ENCODE measurements around the gene DLEC1. TPM values are rescaled to one million over a fixed set of nuclear protein-coding genes. Genes with fewer than 3 reads are reported as not detected.
"Not testable (repeated sequence)": the region's sequence is repeated elsewhere in the genome, so short reads cannot be mapped to it uniquely, and the experiment has no call there.

DLEC1 gene
- total RNA-seq, 2 experiments from 2014 or later = 0.63 to 0.99 TPM

DNA sequence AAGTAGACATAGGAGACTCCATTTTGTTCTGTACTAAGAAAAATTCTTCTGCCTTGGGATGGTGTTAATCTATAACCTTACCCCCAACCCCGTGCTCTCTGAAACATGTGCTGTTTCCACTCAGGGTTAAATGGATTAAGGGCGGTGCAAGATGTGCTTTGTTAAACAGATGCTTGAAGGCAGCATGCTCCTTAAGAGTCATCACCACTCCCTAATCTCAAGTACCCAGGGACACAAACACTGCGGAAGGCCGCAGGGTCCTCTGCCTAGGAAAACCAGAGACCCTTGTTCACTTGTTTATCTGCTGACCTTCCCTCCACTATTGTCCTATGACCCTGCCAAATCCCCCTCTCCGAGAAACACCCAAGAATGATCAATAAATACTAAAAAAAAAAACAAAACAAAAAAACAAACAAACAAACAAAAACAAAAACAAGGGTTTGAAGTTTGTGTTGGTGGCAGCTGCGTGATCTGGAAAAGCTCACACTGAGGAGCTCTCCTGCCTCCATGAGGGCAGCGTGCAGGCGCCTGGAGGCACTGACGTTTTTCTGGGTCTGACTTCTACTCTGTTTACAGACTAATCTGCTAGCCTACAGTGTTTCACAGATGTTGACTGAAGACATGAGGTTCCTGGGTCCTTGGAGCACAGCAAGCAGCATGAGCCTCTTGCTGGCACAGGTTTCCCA lies 14.9 kb downstream of the DLEC1 start:
- CTCF ChIA-PET, POLR2A ChIA-PET: not testable (repeated sequence)

DNA sequence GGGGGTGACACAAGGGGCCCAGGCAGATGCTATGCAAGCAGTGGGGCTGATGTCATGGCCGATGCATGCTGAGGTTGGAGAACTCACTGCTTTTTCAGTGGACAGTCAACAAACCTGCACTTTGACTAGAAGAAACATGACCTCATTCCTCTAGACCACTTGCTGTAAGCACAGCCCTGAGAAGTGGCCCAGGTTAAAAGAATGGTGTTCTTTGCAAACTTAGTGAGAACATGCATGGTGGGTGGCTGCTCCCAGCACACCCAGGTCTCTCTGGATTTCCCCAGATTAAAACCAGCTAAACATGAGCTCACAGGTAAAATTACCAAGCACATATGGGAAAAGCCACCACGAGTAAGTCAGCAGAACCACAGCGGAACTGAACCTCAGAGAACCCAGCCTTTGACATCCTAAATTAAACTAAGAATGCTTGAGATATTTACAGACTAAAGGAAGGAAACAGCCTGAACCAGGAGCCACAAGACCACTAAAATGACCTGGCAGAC lies 15.5 kb downstream of the DLEC1 start:
- ChIA-PET POLR2A (no interaction called here), CTCF (no interaction called here)

DNA sequence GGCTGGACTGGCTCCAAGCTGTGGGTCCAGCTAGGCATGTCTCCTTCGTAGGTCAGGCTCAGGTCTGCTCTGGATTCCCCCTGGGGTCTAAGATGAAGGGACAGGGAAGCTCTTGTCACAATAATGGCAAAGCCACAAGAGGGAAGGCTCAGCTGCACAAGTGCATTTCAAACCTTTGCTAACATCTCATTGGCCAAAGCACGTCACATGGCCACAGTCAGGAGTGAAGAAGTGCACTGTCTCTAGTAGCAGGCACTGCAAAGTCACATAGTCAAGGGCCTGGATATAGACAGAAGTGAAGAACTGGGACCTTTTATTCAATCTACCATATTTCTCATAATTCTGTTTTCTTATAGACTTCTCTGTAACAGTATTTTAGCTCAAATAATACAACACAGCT lies 20.1 kb downstream of the DLEC1 start:
- POLR2A ChIA-PET = no interaction called here
- CTCF ChIA-PET = no interaction called here

DNA sequence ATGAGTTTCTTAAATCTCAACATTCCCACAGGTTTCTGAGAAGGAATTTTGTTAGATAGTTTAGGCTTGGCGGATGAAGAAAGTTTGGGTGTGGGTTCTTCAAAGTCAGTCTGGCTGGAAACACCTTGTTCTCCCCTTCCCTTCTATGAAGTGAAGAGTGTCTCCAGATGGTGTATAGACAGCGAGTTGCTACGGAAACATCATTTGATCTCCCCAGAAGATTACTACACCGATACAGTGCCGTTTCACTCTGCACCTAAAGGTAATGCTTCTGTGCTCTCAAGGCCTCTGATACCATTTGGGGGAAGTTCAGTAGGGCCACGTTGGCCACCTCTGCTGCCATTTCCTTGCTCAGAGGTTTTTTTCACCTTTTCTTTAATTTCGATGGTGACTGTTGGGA lies 20.6 kb downstream of the DLEC1 start:
- ChIA-PET POLR2A (no interaction called here), CTCF (no interaction called here)

DNA sequence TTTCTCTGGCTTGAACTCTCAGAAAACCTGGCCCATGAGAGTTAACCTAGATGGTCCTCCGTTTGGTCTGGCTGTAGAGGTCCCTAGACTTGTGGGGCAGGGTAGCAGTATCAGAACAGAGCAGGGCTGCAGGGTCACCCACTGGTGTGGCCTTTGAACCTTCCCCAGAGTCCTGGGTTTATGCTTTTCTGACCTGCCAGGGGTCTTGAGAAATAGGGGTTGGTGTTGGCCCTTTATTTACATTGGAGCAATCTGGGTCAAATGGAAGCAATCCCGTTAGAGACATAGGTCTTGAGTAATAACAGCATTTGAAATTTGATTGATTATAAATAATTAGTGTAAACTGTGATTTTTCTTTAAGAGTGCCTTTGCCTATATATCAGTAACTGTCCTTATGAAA lies 23.8 kb downstream of the DLEC1 start:
- CTCF ChIA-PET = no interaction called here
- POLR2A ChIA-PET = no interaction called here

DNA sequence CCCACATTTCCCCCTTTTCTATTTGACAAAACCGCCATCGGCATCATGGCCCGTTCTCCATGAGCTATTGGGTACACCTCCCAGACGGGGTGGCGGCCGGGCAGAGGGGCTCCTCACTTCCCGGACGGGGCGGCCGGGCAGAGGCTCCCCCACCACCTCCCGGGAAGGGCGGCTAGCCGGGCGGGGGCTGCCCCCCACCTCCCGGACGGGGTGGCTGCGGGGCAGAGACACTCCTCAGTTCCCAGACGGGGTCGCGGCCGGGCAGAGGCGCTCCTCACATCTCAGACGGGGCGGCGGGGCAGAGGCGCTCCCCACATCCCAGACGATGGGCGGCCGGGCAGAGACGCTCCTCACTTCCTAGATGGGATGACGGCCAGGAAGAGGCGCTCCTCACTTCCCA lies 25.4 kb downstream of the DLEC1 start:
- CTCF ChIA-PET, POLR2A ChIA-PET: not testable (repeated sequence)

DNA sequence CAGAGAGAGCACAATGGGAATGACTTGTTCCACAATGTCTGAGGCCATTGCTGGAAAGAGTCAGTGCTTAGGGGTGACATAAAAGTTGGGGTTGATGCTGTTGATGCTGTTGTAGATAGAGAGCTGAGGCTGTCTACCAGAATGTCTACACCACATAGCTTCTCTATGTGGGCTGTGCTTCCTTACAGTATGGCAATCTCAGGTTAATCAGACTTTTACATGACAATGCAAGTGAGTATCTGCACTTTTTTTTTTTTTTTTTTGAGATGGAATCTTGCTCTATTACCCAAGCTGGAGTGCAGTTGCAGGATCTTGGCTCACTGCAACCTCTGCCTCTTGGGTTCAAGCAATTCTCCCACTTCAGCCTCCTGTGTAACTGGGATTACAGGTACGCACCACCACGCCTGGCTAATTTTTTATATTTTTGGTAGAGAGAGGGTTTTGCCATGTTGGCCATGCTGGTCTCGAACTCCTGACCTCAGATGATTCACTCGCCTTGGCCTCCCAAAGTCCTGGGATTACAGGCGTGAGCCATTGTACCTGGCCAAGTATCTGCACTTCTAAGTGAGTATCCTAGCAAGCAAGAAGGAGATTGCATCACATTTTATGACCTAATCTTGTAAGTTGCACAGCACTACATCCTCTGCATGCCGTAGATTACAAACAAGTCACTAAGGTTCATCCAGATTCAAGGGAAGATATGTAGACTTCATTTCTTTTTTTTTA lies 28.7 kb downstream of the DLEC1 start:
- CTCF ChIA-PET = interaction anchor here (0.6 kb wide), 1 partner anchor 1033 kb away, joined by 3 read pairs; no protein-coding TSS in a partner anchor
- POLR2A ChIA-PET = no interaction called here

DNA sequence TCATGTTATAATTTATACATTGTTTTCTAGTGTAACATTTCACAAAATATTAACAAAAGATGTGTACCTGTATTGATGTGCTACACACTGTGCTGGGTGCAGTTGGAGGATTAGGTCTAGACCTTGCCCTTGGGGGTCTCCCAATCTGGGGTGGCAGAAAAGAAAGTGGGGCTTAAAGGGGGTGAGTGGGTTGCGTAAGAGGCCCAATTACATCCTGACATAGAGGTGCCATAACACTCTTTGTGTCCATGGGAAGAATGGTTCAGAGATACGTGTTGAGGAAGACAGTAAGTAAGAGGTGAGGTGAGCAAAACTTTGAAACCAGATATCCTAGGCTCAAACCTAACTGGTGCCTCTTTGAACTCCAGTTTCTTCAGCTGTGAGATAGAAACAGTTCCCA lies 31.0 kb downstream of the DLEC1 start:
- POLR2A ChIA-PET = no interaction called here
- CTCF ChIA-PET = no interaction called here

DNA sequence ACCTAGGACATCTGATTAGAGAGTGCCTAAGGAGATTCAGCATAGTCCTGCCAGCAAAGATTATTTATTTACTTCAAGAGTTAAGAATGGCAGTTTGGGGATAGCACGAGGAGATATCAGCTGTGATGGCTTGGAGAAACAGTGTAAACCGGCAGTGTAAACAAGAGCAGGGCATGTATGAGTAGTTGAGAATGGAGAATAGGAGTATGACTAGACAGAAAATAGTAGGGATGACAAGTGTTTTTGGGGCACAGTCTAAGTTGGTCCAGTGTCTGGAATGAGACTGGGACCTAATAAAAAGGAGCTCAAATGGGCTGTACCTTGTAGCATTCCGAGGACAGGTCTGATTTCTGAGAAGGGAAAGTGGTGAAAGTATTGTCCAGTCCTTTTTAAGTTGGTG lies 38.1 kb downstream of the DLEC1 start:
- CTCF ChIA-PET, POLR2A ChIA-PET: not testable (repeated sequence)

DNA sequence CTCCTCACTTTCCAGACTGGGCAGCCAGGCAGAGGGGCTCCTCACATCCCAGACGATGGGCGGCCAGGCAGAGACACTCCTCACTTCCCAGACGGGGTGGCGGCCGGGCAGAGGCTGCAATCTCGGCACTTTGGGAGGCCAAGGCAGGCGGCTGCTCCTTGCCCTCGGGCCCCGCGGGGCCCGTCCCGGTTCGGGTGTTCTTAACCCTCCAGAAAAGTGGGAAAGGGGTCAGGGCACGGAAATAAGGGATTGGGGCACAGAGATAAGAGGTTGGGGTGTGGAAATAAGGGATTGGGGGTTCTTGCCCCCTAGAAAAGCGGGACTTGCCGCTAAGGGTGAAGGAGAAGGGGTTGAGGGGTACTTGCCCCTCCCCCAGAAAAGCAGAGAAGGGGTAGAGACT lies 43.3 kb downstream of the DLEC1 start:
- CTCF ChIA-PET = not testable (repeated sequence)

DNA sequence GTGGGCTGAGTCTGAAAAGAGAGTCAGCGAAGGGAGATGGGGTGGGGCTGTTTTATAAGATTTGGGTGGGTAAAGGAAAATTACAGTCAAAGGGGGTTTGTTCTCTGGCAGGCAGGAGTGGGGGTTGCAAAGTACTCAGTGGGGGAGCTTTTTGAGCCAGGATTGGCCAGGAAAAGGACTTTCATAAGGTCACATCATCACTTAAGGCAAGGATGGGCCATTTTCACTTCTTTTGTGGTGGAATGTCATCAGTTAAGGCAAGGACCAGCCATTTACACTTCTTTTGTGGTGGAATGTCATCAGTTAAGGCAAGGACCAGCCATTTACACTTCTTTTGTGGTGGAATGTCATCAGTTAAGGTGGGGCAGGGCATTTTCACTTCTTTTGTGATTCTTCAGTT lies 44.2 kb downstream of the DLEC1 start:
- POLR2A ChIA-PET, CTCF ChIA-PET: not testable (repeated sequence)

More for the DNA sequence above, 43.3 kb downstream of the DLEC1 start:
- POLR2A ChIA-PET = not testable (repeated sequence)

DNA sequence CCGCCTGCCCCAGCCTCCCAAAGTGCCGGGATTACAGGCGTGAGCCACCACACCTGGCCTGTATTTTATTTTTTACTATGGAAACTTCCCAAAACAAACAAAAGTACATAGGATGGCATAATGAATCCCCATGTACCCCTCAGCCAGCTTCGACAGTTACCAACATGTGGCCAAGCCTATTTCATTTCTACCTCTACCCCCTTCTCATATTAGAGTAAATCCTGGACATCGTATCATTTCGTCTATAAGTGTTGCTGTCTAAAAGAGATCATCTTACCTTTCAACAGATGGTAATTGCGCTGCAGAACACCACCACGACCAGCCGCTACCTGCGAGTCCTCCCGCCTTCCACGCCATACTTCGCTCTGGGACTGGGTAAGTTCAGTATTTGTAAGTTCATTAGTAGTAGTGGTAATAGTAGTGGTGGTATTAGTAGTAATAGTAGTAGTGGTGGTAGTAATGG lies 44.9 kb downstream of the DLEC1 start:
- ChIA-PET CTCF (no interaction called here), POLR2A (no interaction called here)

DNA sequence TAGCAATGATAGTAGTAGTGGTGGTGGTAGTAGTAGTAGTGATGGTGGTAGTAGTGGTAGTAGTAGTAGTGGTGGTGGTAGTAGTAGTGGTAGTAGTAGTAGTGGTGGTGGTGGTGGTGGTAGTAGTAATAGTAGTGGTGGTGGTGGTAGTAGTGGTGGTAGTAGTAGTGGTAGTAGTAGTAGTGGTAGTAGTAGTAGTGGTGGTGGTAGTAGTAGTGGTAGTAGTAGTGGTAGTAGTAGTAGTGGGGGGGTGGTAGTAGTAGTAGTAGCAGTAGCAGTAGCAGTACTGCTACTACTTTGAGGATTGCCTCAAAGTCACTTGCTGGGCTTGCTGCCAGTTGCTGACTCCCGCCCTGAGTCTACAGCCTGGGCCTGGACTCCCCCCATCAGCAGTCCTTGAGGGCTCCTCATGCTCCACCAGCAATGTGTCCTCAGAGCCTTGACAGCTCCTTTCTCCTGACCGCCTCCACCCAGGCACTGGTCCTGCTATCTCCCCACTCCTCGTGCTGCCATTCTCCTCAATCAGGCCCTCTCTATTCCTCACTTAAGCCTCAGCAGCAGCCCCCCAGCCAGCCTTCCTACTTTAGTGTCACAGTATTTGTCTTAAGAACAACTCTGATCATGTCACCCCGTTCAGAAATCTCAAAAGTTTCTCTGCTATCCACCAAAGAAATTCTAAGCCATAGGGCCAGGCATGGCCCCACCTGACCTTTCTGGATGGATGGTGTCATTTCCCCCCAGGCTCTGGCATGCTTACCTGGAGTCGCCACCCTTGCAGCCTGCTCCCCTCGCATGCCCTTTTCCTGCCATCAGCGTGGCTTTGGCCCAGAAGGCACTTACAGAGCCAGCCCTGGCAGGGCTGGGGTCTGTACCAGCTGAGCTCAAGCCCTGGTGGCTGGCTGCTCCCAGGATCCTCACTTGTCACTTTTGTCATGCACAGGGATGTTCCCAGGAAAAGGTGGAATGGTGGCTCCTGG lies 45.6 kb downstream of the DLEC1 start:
- POLR2A ChIA-PET = no interaction called here
- CTCF ChIA-PET = no interaction called here

DNA sequence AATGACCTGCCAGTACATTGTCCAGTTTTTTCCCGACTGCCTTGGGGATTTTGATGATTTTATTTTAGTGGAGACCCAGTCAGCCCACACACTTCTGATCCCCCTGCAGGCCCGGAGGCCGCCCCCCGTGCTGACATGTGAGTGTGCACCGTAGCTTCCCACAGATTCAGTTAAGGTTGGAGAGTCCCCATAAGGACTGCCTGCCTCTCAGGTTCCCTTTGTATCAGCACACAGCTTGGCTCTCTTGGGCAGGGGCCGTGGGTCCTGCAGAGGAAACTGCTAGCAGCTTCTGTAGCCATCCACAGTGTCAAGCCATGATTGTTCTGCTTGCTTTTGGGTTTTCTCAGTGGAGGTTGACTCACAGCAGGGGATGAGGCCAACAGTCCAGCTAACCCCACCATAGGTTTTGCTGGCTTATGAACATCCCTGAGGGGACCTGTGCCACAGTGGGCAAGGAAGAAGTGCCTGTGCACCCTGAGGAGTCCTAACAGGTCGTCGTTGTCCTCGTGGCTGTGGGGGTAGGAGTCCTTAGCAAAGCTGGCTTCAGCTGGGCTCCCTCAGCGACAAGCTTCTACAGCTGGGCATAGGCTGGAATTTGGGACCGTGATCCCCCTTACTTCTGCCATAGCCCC lies 46.4 kb downstream of the DLEC1 start:
- ChIA-PET POLR2A (no interaction called here), CTCF (interaction anchor here (1.3 kb wide), 1 partner anchor 9 kb away, joined by 3 read pairs; no protein-coding TSS in a partner anchor)

DNA sequence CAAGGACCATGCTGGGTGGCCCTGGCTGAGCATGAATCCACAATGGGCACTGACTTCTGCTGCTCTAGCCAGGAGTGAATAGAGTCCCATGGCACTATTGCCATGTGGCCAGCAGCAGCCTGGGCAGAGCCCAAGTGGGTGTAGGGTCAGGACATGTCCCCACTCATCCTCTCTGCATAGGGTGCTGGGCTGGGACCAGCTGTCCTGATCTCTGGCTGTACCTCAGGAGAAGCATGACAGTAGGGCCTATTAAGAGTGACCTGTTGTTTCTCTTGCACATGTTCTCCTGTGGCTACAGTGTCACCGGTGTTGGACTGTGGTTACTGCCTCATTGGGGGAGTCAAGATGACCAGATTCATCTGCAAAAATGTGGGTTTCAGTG lies 46.9 kb downstream of the DLEC1 start:
- ChIA-PET CTCF (interaction anchor here (1.3 kb wide), 1 partner anchor 9 kb away, joined by 3 read pairs; no protein-coding TSS in a partner anchor), POLR2A (no interaction called here)

DNA sequence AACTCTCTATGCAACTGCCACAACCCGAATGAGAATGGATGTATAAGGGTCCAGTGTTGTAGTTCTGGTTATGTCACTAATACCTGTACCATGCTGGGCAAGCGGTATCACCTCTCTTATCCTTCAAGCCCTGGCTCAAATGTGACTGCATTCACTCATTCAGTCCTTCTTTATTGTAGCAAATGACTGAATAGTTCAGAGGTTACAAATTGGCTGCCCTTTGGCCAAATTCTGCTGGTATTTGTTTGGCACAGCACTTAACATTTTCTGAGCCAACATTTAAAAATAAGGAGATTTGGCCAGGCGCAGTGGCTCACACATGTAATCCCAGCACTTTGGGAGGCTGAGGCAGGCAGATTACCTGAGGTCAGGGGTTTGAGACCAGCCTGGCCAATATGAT lies 47.5 kb downstream of the DLEC1 start:
- POLR2A ChIA-PET = no interaction called here
- CTCF ChIA-PET = interaction anchor here (1.3 kb wide), 1 partner anchor 8 kb away, joined by 3 read pairs; no protein-coding TSS in a partner anchor

DNA sequence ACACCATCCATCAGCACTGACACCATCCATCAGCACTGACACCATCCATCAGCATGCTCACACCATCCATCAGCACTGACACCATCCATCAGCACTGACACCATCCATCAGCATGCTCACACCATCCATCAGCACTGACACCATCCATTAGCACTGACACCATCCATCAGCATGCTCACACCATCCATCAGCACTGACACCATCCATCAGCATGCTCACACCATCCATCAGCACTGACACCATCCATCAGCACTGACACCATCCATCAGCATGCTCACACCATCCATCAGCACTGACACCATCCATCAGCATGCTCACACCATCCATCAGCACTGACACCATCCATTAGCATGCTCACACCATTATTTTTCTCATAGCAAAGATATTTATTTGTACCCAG lies 48.3 kb downstream of the DLEC1 start:
- POLR2A ChIA-PET = not testable (repeated sequence)
- CTCF ChIA-PET = interaction anchor here (0.6 kb wide), 1 partner anchor 80 kb away, joined by 3 read pairs; no protein-coding TSS in a partner anchor

DNA sequence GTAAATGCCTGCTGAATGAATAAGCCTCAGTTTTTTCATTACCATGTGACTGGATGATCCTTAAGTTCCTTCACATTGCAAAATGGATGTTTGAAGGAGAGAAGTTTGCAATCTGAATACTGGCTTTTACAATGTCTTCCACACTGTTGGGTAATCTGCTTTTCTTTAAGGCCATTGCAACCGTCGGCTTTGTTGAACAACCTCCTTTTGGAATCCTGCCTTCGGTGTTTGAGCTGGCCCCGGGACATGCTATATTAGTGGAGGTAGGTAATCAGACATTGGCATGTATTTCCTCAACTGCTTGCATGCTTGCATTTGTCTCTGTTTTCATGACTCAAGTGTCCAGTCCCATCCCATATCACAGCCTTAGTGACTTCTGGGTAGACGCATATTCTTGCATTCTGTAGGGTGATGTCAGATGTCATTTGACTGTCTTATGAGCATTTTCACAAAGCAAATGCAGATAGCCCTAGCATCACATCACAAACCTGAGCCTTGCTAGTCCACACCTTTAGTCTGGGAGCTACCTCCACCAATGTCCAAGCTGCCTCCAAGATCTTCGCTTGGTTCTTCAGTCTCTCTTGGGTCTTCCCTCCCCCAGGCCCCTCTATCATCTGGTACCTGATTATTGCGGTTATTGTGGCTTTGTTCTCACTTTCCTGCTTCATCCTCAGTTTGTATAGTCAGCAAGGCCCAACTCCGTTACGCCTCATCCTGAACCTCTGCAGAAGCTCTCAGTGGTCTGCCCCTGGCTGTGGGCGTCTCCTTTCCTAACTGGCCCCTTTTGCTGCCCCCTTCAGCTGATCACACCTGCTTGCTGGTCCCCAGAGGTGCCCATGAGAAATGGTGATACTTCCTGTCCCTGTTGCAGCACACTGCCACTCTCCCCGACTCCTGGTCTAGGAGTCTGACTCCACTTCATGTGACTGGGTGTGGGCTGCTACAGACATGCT lies 49.4 kb downstream of the DLEC1 start:
- ChIA-PET POLR2A (no interaction called here), CTCF (interaction anchor here (0.6 kb wide), 1 partner anchor 81 kb away, joined by 3 read pairs; no protein-coding TSS in a partner anchor)

DNA sequence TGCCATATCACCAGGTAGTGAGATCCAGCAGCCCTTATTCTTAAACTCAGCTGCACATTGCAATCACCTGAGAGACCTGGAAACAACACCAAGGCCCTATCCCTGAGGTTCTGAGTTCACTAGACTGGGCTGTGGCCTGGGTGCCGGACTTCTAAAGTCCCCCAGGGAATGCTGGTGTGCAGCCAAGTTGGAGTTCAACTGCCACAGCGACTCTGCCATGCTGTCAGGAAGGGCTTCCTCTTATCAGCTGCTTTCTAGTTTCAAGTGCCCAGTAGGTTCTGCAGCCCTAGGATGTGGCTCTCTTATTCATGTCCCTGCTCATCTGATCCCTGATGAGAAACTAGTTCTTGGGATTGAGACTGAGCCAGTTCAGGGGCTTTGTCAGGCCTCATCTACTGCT lies 50.2 kb downstream of the DLEC1 start:
- POLR2A ChIA-PET = no interaction called here
- CTCF ChIA-PET = no interaction called here

Data from activated CD8-positive, alpha-beta memory T cell treated with anti-CD3 and anti-CD28 coated beads for 36 hours (primary cell).